GM12892 (cell line): Measurements from ENCODE around the gene KANSL2.

Experiments
- POLR2A ChIP-seq: IDR thresholded peaks from 2 replicates; pipeline ENCODE4 v1.6.1; 2011; ENCODE audit warnings: low read depth, low read length, control low read depth
- POLR2AphosphoS5 ChIP-seq: IDR thresholded peaks from 2 replicates; pipeline ENCODE4 v1.6.1; 2011; ENCODE audit warnings: low read depth, low read length, control low read depth

DNA sequence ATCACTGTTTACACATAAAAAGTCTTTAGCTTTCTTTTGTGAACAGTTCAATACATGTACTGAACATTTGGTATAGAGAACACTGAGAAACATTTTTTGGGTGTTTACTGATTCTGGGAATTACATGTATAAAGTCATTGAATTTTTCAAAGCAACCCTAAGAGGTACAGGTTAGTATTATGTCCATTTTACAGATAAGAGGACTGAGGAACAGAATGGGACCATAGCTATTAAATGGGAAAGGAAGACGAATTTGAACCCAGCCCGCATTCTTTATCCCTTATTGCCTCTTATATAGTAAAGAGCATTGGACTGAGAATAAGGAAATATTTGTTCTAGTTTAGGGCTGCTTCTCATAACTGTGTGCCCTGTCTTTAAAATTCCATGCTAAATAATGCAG, 889 bp upstream of the KANSL2 start:
- TF ChIP-seq POLR2AphosphoS5: no peak
- TF ChIP-seq POLR2A: no peak
